IMR-90 (cell line): Measurements from ENCODE around the gene CMTM8. TPM values are rescaled to one million over a fixed set of nuclear protein-coding genes. Genes with fewer than 3 reads are reported as not detected.

Experiments
- ATAC-seq: fragments of 200-7000 bp; cut with Tn5 transposase; 2 replicates; pipeline ENCODE4 v1.9.1; 2020; ENCODE audit warnings: low read depth, mild to moderate bottlenecking, moderate library complexity
- BruUV-seq: library from RNA; stranded (reverse); fragments of 400-500 nt; replicated peaks from 2 replicates; lab custom pipeline; 2021; lab: Mats Ljungman, UMichigan
- CTCF ChIA-PET: fragments of 300-600 bp; formaldehyde crosslinking; extraction: SDS; loops from one replicate; lab custom pipeline; 2021; ENCODE audit warnings: antibody characterized with exemption; lab: Yijun Ruan, JAX
- POLR2A ChIA-PET: fragments of 300-600 bp; sonication (Branson Sonifier 250); formaldehyde crosslinking; loops from one replicate; lab custom pipeline; 2022; ENCODE audit warnings: antibody characterized with exemption; ENCODE audit not compliant: unreplicated experiment; lab: Charles Lee
- DNase-seq: peaks from one replicate; pipeline ENCODE4 v3.0.0; 2013
- H2AFZ ChIP-seq: replicated peaks from 2 replicates; pipeline ENCODE3; 2013; ENCODE audit warnings: low read length, mild to moderate bottlenecking; ENCODE audit not compliant: poor library complexity
- H2AK5ac ChIP-seq: 2 replicates; pipeline ENCODE4 v1.6.1; 2013; ENCODE audit warnings: low read depth, low read length, inconsistent platforms
- H2AK9ac ChIP-seq: replicated peaks from 2 replicates; pipeline ENCODE3; 2013; ENCODE audit warnings: mild to moderate bottlenecking, low read depth, low read length, moderate library complexity; ENCODE audit not compliant: poor library complexity
- H2BK120ac ChIP-seq: 2 replicates; pipeline ENCODE4 v1.6.1; 2013; ENCODE audit warnings: low read depth, low read length, inconsistent platforms
- H2BK15ac ChIP-seq: 3 replicates; pipeline ENCODE4 v1.6.1; 2013; ENCODE audit warnings: low read depth, low read length, inconsistent platforms
- H2BK20ac ChIP-seq: 2 replicates; pipeline ENCODE4 v1.6.1; 2013; ENCODE audit warnings: low read depth, mild to moderate bottlenecking, inconsistent platforms, low read length, moderate library complexity
- H2BK5ac ChIP-seq: 2 replicates; pipeline ENCODE4 v1.6.1; 2013; ENCODE audit warnings: mild to moderate bottlenecking, low read depth, low read length, inconsistent platforms; ENCODE audit not compliant: poor library complexity, severe bottlenecking
- H3K14ac ChIP-seq: replicated peaks from 2 replicates; pipeline ENCODE4 v1.6.1; 2013; ENCODE audit warnings: low read depth, low read length, inconsistent platforms
- H3K18ac ChIP-seq: 2 replicates; pipeline ENCODE4 v1.6.1; 2013; ENCODE audit warnings: low read depth, low read length, control low read depth
- H3K23ac ChIP-seq: 2 replicates; pipeline ENCODE4 v1.6.1; 2013; ENCODE audit warnings: low read depth, low read length, inconsistent platforms
- H3K27ac ChIP-seq: 2 replicates; pipeline ENCODE4 v1.5.1; 2013; ENCODE audit warnings: mild to moderate bottlenecking, control low read depth, low read length; ENCODE audit not compliant: insufficient read depth
- H3K27me3 ChIP-seq: 2 replicates; pipeline ENCODE4 v1.6.1; 2013; ENCODE audit warnings: low read length; ENCODE audit not compliant: control insufficient read depth, insufficient read depth
- H3K36me3 ChIP-seq: 2 replicates; pipeline ENCODE4 v1.6.1; 2013; ENCODE audit warnings: low read length, mixed read lengths; ENCODE audit not compliant: control insufficient read depth, insufficient read depth
- H3K4ac ChIP-seq: 2 replicates; pipeline ENCODE4 v1.6.1; 2013; ENCODE audit warnings: low read depth, low read length, inconsistent platforms
- H3K4me1 ChIP-seq: 2 replicates; pipeline ENCODE4 v1.6.1; 2013; ENCODE audit warnings: low read length, mixed read lengths; ENCODE audit not compliant: control insufficient read depth, insufficient read depth
- H3K4me2 ChIP-seq: 2 replicates; pipeline ENCODE4 v1.6.1; 2013; ENCODE audit warnings: low read depth, mild to moderate bottlenecking, control low read depth, low read length, moderate library complexity
- H3K4me3 ChIP-seq: 2 replicates; pipeline ENCODE4 v1.5.1; 2013; ENCODE audit warnings: low read depth, mild to moderate bottlenecking, control low read depth, low read length, moderate library complexity; ENCODE audit not compliant: insufficient read depth
- H3K56ac ChIP-seq: 2 replicates; pipeline ENCODE4 v1.6.1; 2013; ENCODE audit warnings: low read length, inconsistent platforms; ENCODE audit not compliant: insufficient read depth; ENCODE audit errors: extremely low read depth
- H3K79me1 ChIP-seq, 2 experiments: 2 replicates each; pipeline ENCODE4 v1.6.1; 2013; ENCODE audit warnings: low read length in 2 of 2, inconsistent platforms in 1 of 2, low read depth in 1 of 2
- H3K9ac ChIP-seq: 2 replicates; pipeline ENCODE4 v1.6.1; 2013; ENCODE audit warnings: low read depth, low read length, control low read depth
- H3K9me1 ChIP-seq: 2 replicates; pipeline ENCODE4 v1.6.1; 2013; ENCODE audit warnings: low read length, inconsistent platforms; ENCODE audit not compliant: insufficient read depth
- H3K9me3 ChIP-seq: 2 replicates; pipeline ENCODE4 v1.6.1; 2013; ENCODE audit warnings: low read length; ENCODE audit not compliant: control insufficient read depth, insufficient read depth
- H4K20me1 ChIP-seq: 2 replicates; pipeline ENCODE4 v1.6.1; 2013; ENCODE audit warnings: low read length, inconsistent platforms; ENCODE audit not compliant: insufficient read depth
- H4K5ac ChIP-seq: 2 replicates; pipeline ENCODE4 v1.6.1; 2013; ENCODE audit warnings: mild to moderate bottlenecking, low read depth, low read length, control low read depth
- H4K8ac ChIP-seq, 2 experiments: 2 replicates each; pipeline ENCODE4 v1.6.1; 2013; ENCODE audit warnings: low read depth in 2 of 2, low read length in 2 of 2, control low read depth in 1 of 2, inconsistent platforms in 1 of 2
- H4K91ac ChIP-seq: 2 replicates; pipeline ENCODE4 v1.6.1; 2013; ENCODE audit warnings: low read depth, low read length, inconsistent platforms; ENCODE audit not compliant: insufficient read depth
- BHLHE40 ChIP-seq: fragments of 150-350 bp; IDR thresholded peaks from 2 replicates; pipeline ENCODE4 v1.6.1; 2016; ENCODE audit warnings: mild to moderate bottlenecking, low read depth, low read length
- CEBPB ChIP-seq: IDR thresholded peaks from 2 replicates; pipeline ENCODE4 v1.6.1; 2012; ENCODE audit warnings: low read depth, low read length, improper control_type of control experiment
- FOS ChIP-seq: fragments of 150-350 bp; IDR thresholded peaks from 2 replicates; pipeline ENCODE4 v1.6.1; 2016; ENCODE audit warnings: low read depth, low read length
- MAFK ChIP-seq: IDR thresholded peaks from 2 replicates; pipeline ENCODE4 v1.6.1; 2012; ENCODE audit warnings: low read depth, low read length, improper control_type of control experiment
- MAZ ChIP-seq: IDR thresholded peaks from 2 replicates; pipeline ENCODE4 v1.6.1; 2012; ENCODE audit warnings: low read depth, mild to moderate bottlenecking, low read length, improper control_type of control experiment, moderate library complexity, borderline replicate concordance
- NFE2L2 ChIP-seq: fragments of 150-350 bp; IDR thresholded peaks from 2 replicates; pipeline ENCODE4 v1.6.1; 2016; ENCODE audit warnings: low read depth, mild to moderate bottlenecking, low read length
- POLR2A ChIP-seq: IDR thresholded peaks from 2 replicates; pipeline ENCODE4 v1.6.1; 2012; ENCODE audit warnings: mild to moderate bottlenecking, low read depth, low read length
- RAD21 ChIP-seq: IDR thresholded peaks from 2 replicates; pipeline ENCODE4 v1.6.1; 2012; ENCODE audit warnings: low read length, improper control_type of control experiment
- RFX5 ChIP-seq: IDR thresholded peaks from 2 replicates; pipeline ENCODE4 v1.8.0; 2012; ENCODE audit warnings: low read depth, mild to moderate bottlenecking, low read length, moderate library complexity
- SMC3 ChIP-seq: fragments of 150-350 bp; IDR thresholded peaks from 2 replicates; pipeline ENCODE4 v1.6.1; 2016; ENCODE audit warnings: low read depth, mild to moderate bottlenecking, antibody characterized with exemption, low read length, moderate library complexity
- WGBS, 2 experiments: methylation state at CpG; one replicate each; pipeline versions ENCODE4 v1.1.5 to v1.1.7; 2013; ENCODE audit warnings: missing lambda C conversion rate in 2 of 2; ENCODE audit not compliant: insufficient read length in 1 of 2; ENCODE audit errors: extremely low coverage in 2 of 2; 5-methylcytosine and 5-hydroxymethylcytosine counted together
- dilution Hi-C: fragments of 300-500 bp; cut with HindIII; formaldehyde crosslinking; loops from one replicate; pipeline ENCODE4 v1.14.3; 2018; ENCODE audit warnings: low sequenced_read_pairs; ENCODE audit not compliant: unreplicated experiment
- in situ Hi-C: fragments of 300-500 bp; cut with MboI; formaldehyde crosslinking; loops from 3 replicates; pipeline ENCODE4 v1.14.3; 2019; ENCODE audit warnings: low sequenced_read_pairs, inconsistent platforms, mixed read lengths
- intact Hi-C: fragments of 100-400 bp; cut with micrococcal nuclease; formaldehyde crosslinking; loops from 2 replicates; pipeline ENCODE4 v1.10.0; 2022
- polyA plus RNA-seq, 3 experiments: library from polyadenylated mRNA; depleted of rRNA; stranded (reverse); fragments of >200 nt; gene quantifications; 2 replicates each; pipeline ENCODE4 v1.2.3, GENCODE V29; 2012; ENCODE audit warnings: low replicate concordance in 1 of 3
- total RNA-seq: library from RNA; depleted of rRNA; stranded (reverse); fragments of >200 nt; gene quantifications from 2 replicates; pipeline ENCODE4 v1.2.3, GENCODE V29; 2012
- TF ChIP-seq, protein P1 (sequence below): fragments of 150-350 bp; IDR thresholded peaks from 2 replicates; pipeline ENCODE4 v1.6.1; 2017; ENCODE audit warnings: mild to moderate bottlenecking, antibody characterized with exemption, low read length, low read depth
- TF ChIP-seq, protein P2 (sequence below): conservative IDR thresholded peaks from 2 replicates; pipeline ENCODE4 v1.5.1; 2012; ENCODE audit warnings: mild to moderate bottlenecking, low read depth, low read length, improper control_type of control experiment
- TF ChIP-seq, protein P3 (sequence below): fragments of 150-350 bp; IDR thresholded peaks from 2 replicates; pipeline ENCODE4 v1.6.1; 2016; ENCODE audit warnings: low read depth, mild to moderate bottlenecking, low read length, moderate library complexity, borderline replicate concordance

CMTM8 gene
- total and polyA plus RNA-seq, 2 of the 4 experiments (the other 2 are of a cell fraction) = 0.15 TPM; not detected in 1

DNA sequence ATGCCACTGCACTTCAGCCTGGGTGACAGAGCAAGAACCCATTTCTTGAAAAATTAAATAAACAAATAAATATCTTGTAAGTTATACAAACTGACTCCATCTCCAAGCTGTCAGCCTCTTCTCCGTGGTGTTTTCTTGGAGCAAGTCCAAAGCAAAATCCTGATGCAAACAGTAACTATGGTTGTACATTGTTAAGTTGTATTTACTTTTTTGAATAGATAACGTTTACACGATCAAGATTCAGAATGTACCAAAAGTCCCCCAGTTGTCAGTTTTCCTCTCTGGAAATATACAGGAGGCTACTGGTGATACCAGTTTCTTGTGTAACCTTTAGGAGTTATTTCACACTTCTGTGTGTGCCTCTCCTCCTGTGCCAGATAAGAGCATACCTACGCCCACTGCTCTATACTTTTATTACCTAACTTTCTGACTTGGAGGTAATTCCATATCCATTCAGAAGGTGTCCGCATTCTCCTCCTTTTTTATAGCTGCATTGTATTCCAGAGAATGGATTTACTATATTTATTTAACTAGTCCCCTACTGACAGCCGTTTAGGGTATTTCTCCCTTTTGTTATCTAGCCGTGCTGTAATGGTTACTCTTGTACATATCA is 167.3 kb downstream of the CMTM8 start:
- H2BK20ac ChIP-seq = no peak overlapping the region
- no peak overlapping the region for H2AK9ac ChIP-seq
- intact Hi-C loops (no loop called here), dilution Hi-C loops (no loop called here), in situ Hi-C loops (no loop called here)
- H3K9ac ChIP-seq = no peak overlapping the region
- H2AFZ ChIP-seq = no peak overlapping the region
- no peak for DNase-seq
- no peak for ATAC-seq
- H4K91ac ChIP-seq = no peak overlapping the region
- H2AK5ac ChIP-seq = no peak overlapping the region
- ChIA-PET CTCF (no interaction called here), POLR2A (no interaction called here)
- no peak overlapping the region for H3K4me2 ChIP-seq
- WGBS, 2 experiments = no CpG with 5 or more reads among the region's 7 CpGs
- peaks cover 5% of the 10 kb centered on the region for H3K4me1 ChIP-seq
- no peak overlapping the region for H2BK15ac ChIP-seq
- no peak overlapping the region for H3K23ac ChIP-seq
- H3K79me1 ChIP-seq = peaks cover 17 to 40% of the 10 kb centered on the region in 2 experiments
- no peaks in the 10 kb centered on the region for H3K27me3 ChIP-seq
- TF ChIP-seq RAD21 = no peak
- TF ChIP-seq NFE2L2 = no peak
- TF ChIP-seq BHLHE40 = no peak
- no peak for TF ChIP-seq SMC3
- TF ChIP-seq, protein P1, sequence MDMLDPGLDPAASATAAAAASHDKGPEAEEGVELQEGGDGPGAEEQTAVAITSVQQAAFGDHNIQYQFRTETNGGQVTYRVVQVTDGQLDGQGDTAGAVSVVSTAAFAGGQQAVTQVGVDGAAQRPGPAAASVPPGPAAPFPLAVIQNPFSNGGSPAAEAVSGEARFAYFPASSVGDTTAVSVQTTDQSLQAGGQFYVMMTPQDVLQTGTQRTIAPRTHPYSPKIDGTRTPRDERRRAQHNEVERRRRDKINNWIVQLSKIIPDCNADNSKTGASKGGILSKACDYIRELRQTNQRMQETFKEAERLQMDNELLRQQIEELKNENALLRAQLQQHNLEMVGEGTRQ = no peak
- TF ChIP-seq, protein P2, sequence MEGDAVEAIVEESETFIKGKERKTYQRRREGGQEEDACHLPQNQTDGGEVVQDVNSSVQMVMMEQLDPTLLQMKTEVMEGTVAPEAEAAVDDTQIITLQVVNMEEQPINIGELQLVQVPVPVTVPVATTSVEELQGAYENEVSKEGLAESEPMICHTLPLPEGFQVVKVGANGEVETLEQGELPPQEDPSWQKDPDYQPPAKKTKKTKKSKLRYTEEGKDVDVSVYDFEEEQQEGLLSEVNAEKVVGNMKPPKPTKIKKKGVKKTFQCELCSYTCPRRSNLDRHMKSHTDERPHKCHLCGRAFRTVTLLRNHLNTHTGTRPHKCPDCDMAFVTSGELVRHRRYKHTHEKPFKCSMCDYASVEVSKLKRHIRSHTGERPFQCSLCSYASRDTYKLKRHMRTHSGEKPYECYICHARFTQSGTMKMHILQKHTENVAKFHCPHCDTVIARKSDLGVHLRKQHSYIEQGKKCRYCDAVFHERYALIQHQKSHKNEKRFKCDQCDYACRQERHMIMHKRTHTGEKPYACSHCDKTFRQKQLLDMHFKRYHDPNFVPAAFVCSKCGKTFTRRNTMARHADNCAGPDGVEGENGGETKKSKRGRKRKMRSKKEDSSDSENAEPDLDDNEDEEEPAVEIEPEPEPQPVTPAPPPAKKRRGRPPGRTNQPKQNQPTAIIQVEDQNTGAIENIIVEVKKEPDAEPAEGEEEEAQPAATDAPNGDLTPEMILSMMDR = no peak
- TF ChIP-seq FOS = no peak
- TF ChIP-seq MAZ = no peak
- no peak for TF ChIP-seq CEBPB
- TF ChIP-seq POLR2A = no peak
- no peak for TF ChIP-seq MAFK
- no peak for TF ChIP-seq RFX5
- TF ChIP-seq, protein P3, sequence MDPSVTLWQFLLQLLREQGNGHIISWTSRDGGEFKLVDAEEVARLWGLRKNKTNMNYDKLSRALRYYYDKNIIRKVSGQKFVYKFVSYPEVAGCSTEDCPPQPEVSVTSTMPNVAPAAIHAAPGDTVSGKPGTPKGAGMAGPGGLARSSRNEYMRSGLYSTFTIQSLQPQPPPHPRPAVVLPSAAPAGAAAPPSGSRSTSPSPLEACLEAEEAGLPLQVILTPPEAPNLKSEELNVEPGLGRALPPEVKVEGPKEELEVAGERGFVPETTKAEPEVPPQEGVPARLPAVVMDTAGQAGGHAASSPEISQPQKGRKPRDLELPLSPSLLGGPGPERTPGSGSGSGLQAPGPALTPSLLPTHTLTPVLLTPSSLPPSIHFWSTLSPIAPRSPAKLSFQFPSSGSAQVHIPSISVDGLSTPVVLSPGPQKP = no peak
- BruUV-seq = no TSS peak
- H2BK5ac ChIP-seq = no peak overlapping the region
- H3K18ac ChIP-seq = no peak overlapping the region
- no peak overlapping the region for H3K27ac ChIP-seq
- H3K9me1 ChIP-seq = peaks cover 6% of the 10 kb centered on the region
- H4K8ac ChIP-seq = no peak overlapping the region
- H2BK120ac ChIP-seq = no peak overlapping the region
- no peaks in the 10 kb centered on the region for H4K20me1 ChIP-seq
- H3K14ac ChIP-seq = no peak overlapping the region
- H4K5ac ChIP-seq = no peak overlapping the region
- H3K9me3 ChIP-seq = no peaks in the 10 kb centered on the region
- no peaks in the 10 kb centered on the region for H3K36me3 ChIP-seq
- no peak overlapping the region for H3K4ac ChIP-seq
- no peak overlapping the region for H3K56ac ChIP-seq
- no peak overlapping the region for H3K4me3 ChIP-seq
